ENCODE measurements around the gene DPP3. TPM values are rescaled to one million over a fixed set of nuclear protein-coding genes. Genes with fewer than 3 reads are reported as not detected.

DPP3 gene
- total RNA-seq, 1 experiment from 2014 or later: 76.2 TPM

DNA sequence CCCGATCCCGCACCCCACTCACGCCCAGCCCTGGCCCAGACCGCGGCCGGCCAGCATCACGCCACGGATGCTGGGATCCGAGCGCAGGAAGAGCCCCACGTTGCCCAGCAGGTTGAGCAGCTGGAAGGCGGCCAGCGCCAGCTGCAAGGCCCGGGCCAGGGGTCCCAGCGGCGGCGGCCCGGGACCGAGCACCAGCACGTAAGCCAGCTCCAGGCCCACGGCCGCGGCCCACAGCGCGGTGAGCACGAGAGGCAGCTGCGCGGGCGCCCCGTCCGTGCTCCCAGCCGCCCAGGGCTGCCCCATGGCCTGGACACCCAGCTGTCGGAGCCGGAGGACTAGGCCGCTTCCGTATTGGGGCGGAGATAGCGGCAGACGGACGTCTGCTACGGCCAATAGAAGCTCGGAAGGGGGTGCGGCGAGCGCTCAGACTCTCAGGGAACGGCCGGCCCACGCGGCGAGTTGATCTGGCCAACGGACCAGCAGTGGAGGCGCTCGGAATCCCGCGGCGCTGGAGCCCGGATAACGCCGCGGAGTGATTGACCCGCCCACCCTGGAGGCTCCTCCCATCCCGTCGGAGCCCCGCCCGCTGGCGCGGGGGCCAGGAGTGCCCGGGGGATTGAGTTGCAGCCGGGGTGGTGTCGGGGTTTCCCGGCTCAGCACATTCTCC lies 65.6 kb downstream of the DPP3 start, which contains the start of gene ZDHHC24:
TSS of gene ZDHHC24 (minus strand) at position 348 of the 667 bp plus-strand sequence. CDS start at position 303, 45 bp downstream.
- Histone ChIP-seq H3K36me3 (ENCODE audit: low read depth) (no peaks in the 10 kb centered on the region), H3K27me3 (ENCODE audit: insufficient read depth, low read depth) (peaks cover 33% of the 10 kb centered on the region), H3K4me3 (peak within 1 kb of the TSS; percentile 87), H3K4me2 (peak within 1 kb of the TSS; percentile 95), H3K4me1 (replicated peaks; ENCODE audit: insufficient read depth) (peaks cover 13% of the 10 kb centered on the region), H4K20me1 (ENCODE audit: insufficient read depth) (no peaks in the 10 kb centered on the region), H3K27ac (no peak within 1 kb of the TSS), H3K79me2 (ENCODE audit: low read depth) (no peaks in the 10 kb centered on the region), H3K9me3 (ENCODE audit: insufficient read depth, low read depth) (no peaks in the 10 kb centered on the region), H3K9me2 (ENCODE audit: insufficient read depth) (no peaks in the 10 kb centered on the region), H3F3A (ENCODE audit: insufficient read depth, low read depth) (peaks cover 14% of the 10 kb centered on the region; the same call in 1 of the 2 replicates), H2AFZ (peak within 1 kb of the TSS; percentile 90)
- CTCF ChIA-PET: interaction anchor here (0.6 kb wide), 2 partner anchors 79 to 1317 kb away, joined by 3 to 5 read pairs; partner anchors contain the start of gene PELI3
- intact Hi-C loops (cut with micrococcal nuclease; ENCODE audit: unreplicated experiment): loop anchor here (2.0 kb wide), 2 partner anchors 23 to 73 kb away; partner anchors contain the start of gene CTSF
- no peak for TF ChIP-seq CTCF (conservative IDR thresholded peaks at IDR 0.05)
- TF ChIP-seq EZH2 (IDR thresholded peaks at IDR 0.05; ENCODE audit: low read depth): no peak
- POLR2A ChIA-PET (ENCODE audit: unreplicated experiment): interaction anchor here (0.5 to 0.8 kb wide), 5 partner anchors 19 to 228 kb away, joined by 3 to 9 read pairs (median 6); partner anchors contain the start of genes CTSF and RBM14
- BruUV-seq (replicated peaks): no TSS peak
- DNase-seq: peak; percentile 89 to 98

- no peak for DNase-seq
- no peak for TF ChIP-seq CTCF (conservative IDR thresholded peaks at IDR 0.05)
- no peak for TF ChIP-seq EZH2 (IDR thresholded peaks at IDR 0.05; ENCODE audit: low read depth)
- peaks cover 33% of the 10 kb centered on the region for H3K27me3 ChIP-seq (ENCODE audit: insufficient read depth, low read depth)
- BruUV-seq (replicated peaks): no TSS peak
- H2AFZ ChIP-seq: peak within 1 kb of the TSS; percentile 90
- no peak within 1 kb of the TSS for H3K27ac ChIP-seq
- peak within 1 kb of the TSS; percentile 87 for H3K4me3 ChIP-seq
- H3K9me3 ChIP-seq (ENCODE audit: insufficient read depth, low read depth): no peaks in the 10 kb centered on the region
- no peaks in the 10 kb centered on the region for H3K9me2 ChIP-seq (ENCODE audit: insufficient read depth)
- H4K20me1 ChIP-seq (ENCODE audit: insufficient read depth): no peaks in the 10 kb centered on the region
- intact Hi-C loops (cut with micrococcal nuclease; ENCODE audit: unreplicated experiment): loop anchor here (2.0 kb wide), 2 partner anchors 22 to 72 kb away; partner anchors contain the start of gene CTSF
- no peaks in the 10 kb centered on the region for H3K79me2 ChIP-seq (ENCODE audit: low read depth)
- H3K4me2 ChIP-seq: peak within 1 kb of the TSS; percentile 95
- H3K4me1 ChIP-seq (replicated peaks; ENCODE audit: insufficient read depth): peaks cover 13% of the 10 kb centered on the region
- ChIA-PET CTCF (no interaction called here), POLR2A (ENCODE audit: unreplicated experiment) (interaction anchor here (0.5 to 0.8 kb wide), 4 partner anchors 22 to 229 kb away, joined by 3 to 9 read pairs (median 6); partner anchors contain the start of genes CTSF and RBM14)
- H3K36me3 ChIP-seq (ENCODE audit: low read depth): no peaks in the 10 kb centered on the region
- peaks cover 14% of the 10 kb centered on the region; the same call in 1 of the 2 replicates for H3F3A ChIP-seq (ENCODE audit: insufficient read depth, low read depth)
These were observed 66.2 kb downstream of the DPP3 start, which contains the start of gene ACTN3 for GRCh38 chr11:66546368-66546965. Gene ACTN3, plus strand, starts transcription at chr11:66546903. Its CDS starts 35 bp downstream, at chr11:66546938.

DNA sequence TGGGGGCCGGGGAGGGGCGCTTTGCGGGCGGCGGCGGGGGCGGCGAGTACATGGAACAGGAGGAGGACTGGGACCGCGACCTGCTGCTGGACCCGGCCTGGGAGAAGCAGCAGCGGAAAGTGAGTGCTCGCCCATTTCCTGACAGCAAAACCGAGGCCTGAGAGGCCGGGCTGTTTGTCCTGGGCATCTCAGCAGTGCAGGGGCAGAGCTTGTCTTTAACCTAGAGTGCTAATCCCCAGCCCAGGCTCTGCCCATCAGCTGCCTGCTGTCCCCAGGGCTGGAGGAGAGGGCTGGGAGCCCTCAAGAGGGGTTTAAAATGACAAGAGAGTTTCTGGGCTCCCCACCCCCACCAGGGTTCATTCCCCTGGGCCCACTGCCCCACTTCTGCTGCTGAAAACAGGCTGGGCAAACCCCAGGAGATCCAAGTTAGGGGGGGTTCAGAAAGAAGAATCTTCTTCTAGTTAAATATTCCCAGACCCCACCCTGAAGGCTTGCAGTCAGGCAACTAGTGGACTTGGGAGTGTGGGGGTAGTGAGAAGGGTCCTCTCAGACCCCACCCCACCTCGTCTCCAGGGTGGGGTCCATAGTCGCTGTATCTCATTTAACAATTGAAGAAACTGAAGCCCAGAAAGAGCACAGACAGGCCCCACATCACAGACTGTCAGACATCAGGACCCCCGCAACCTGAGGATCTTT lies 66.9 kb downstream of the DPP3 start:
- no TSS peak for BruUV-seq (replicated peaks)
- Histone ChIP-seq H4K20me1 (ENCODE audit: insufficient read depth) (no peaks in the 10 kb centered on the region), H3K79me2 (ENCODE audit: low read depth) (no peaks in the 10 kb centered on the region), H3K27me3 (ENCODE audit: insufficient read depth, low read depth) (peaks cover 33% of the 10 kb centered on the region), H2AFZ (no peak overlapping the region), H3K9me2 (ENCODE audit: insufficient read depth) (no peaks in the 10 kb centered on the region), H3K36me3 (ENCODE audit: low read depth) (no peaks in the 10 kb centered on the region), H3K27ac (no peak overlapping the region), H3K4me1 (replicated peaks; ENCODE audit: insufficient read depth) (peaks cover 13% of the 10 kb centered on the region), H3K4me2 (no peak overlapping the region), H3K4me3 (no peak overlapping the region), H3F3A (ENCODE audit: insufficient read depth, low read depth) (peaks cover 14% of the 10 kb centered on the region; the same call in 1 of the 2 replicates), H3K9me3 (ENCODE audit: insufficient read depth, low read depth) (no peaks in the 10 kb centered on the region)
- intact Hi-C loops (cut with micrococcal nuclease; ENCODE audit: unreplicated experiment): loop anchor here (2.0 kb wide), 2 partner anchors 22 to 72 kb away; partner anchors contain the start of gene CTSF
- TF ChIP-seq EZH2 (IDR thresholded peaks at IDR 0.05; ENCODE audit: low read depth) (no peak), CTCF (conservative IDR thresholded peaks at IDR 0.05) (no peak)
- no peak for DNase-seq
- ChIA-PET POLR2A (ENCODE audit: unreplicated experiment) (no interaction called here), CTCF (no interaction called here)

Measured in PC-9 (cell line).